NCI-H1694 (cell line): ENCODE measurements around the gene DOK7.
"Not testable (repeated sequence)": the region's sequence is repeated elsewhere in the genome, so short reads cannot be mapped to it uniquely, and the experiment has no call there.

Source experiments
- DNase-seq: peaks from one replicate; lab custom pipeline; 2025; lab: John Stamatoyannopoulos, UW

The DOK7 gene

GRCh38 chr4:3522326-3522640 lies 59.2 kb downstream of the DOK7 start:
- no peak for DNase-seq

GRCh38 chr4:3522651-3523050 lies 59.5 kb downstream of the DOK7 start:
- DNase-seq: no peak

GRCh38 chr4:3523146-3523627 lies 60.1 kb downstream of the DOK7 start:
- DNase-seq: no peak

GRCh38 chr4:3523628-3524221 lies 60.6 kb downstream of the DOK7 start:
- DNase-seq: no peak

- no peak for DNase-seq
Measured at GRCh38 chr4:3524349-3524748, 61.2 kb downstream of the DOK7 start.

- DNase-seq: no peak
Measured at GRCh38 chr4:3524920-3525319, 61.8 kb downstream of the DOK7 start.

GRCh38 chr4:3525532-3526430 lies 62.7 kb downstream of the DOK7 start:
- no peak for DNase-seq

- DNase-seq: no peak
Measured at GRCh38 chr4:3526456-3526855, 63.4 kb downstream of the DOK7 start.

- DNase-seq: no peak
Measured at GRCh38 chr4:3527101-3527913, 64.2 kb downstream of the DOK7 start.

GRCh38 chr4:3527914-3528876 lies 65.1 kb downstream of the DOK7 start:
- DNase-seq: no peak

- no peak for DNase-seq
Measured at GRCh38 chr4:3529363-3529762, 66.3 kb downstream of the DOK7 start.

- DNase-seq: no peak
Measured at GRCh38 chr4:3530051-3530450, 66.9 kb downstream of the DOK7 start.

- no peak for DNase-seq
Measured at GRCh38 chr4:3530663-3531254, 67.7 kb downstream of the DOK7 start.

- no peak for DNase-seq
Measured at GRCh38 chr4:3531318-3531878, 68.3 kb downstream of the DOK7 start.

- peak; percentile 49 for DNase-seq
Measured at GRCh38 chr4:3531879-3532750, 69.0 kb downstream of the DOK7 start, which contains the start of gene LRPAP1. TSS of gene LRPAP1 (minus strand) at chr4:3532422. CDS start at chr4:3532412, 10 bp downstream.

GRCh38 chr4:3532751-3533422 lies 69.8 kb downstream of the DOK7 start:
- no peak for DNase-seq

GRCh38 chr4:3533423-3533820 lies 70.3 kb downstream of the DOK7 start:
- DNase-seq: no peak

GRCh38 chr4:3535812-3536211 lies 72.7 kb downstream of the DOK7 start:
- DNase-seq: not testable (repeated sequence)

- not testable (repeated sequence) for DNase-seq
Measured at GRCh38 chr4:3538906-3539305, 75.8 kb downstream of the DOK7 start.
